Midbrain (tissue), 1 donor: ENCODE data around the gene WWC1.

ENCODE experiments used
- DNase-seq: peaks from one replicate; lab custom pipeline; 2025; lab: John Stamatoyannopoulos, UW

Gene WWC1

DNA sequence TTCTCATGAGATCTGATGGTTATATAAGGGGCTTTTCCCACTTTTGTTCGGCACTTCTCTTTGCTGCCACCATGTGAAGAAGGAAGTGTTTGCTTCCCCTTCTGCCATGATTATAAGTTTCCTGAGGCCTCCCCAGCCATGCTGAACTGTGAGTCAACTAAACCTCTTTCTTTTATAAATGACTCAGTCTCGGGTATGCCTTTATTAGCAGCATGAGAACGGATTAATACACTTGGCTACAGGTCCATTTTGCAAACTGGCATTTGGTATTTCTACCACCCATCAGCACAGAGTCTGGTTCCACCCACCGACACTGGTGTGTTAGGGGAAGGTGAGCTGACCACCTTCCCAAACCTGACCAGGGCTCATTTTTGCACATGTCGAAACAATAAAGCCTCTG is 146.9 kb downstream of the WWC1 start:
- no peak for DNase-seq

DNA sequence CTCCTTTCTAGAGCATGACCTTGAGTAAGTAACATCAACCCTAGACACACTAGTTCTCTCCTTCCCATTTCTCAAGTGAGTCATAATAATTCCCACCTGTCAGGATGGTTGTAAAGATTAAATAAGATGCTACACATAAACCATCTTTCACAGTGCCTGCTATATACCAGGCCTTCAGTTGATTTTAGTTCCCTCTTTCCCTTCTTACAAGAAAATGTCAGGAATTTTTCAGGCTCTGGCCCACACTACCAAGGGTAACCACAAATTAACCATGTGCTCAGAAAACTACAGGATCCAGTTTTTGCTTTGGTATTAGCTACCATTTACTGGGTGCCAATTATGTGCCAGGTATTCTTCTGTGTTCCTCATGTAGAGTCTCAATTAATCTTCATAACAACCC is 152.1 kb downstream of the WWC1 start:
- no peak for DNase-seq

DNA sequence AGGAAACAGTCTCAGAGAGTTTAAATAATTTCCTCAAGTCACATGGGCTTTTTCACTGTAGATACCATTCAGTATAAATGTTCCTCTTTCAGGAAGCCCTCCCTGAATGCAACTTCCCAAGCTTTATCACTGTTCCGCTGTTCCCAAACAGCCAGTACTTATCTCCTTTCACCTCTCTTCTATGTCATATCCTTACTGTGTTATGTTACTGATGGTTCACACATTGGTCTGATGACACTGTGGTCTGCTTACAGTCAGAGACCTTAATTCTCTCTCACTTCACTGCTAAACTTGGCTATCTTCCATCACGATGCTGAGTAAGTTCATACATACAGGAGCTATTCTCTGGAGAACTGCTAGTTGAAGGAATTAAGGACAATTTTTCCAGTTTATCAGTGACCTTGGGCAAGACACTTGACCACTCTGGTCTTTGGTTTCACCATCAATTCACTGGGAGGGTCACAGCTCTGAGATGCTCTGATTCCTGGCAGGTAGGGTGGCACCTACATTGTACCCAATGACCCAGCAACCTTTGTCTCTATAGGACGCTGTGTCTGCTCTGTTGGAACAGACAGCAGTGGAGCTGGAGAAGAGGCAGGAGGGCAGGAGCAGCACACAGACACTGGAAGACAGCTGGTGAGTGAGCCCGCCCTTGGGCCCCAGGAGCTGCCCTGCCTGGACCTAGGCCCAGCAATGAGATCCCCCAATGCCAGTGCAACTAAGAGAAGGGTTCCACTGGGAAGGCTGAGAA is 152.7 kb downstream of the WWC1 start:
- DNase-seq, result no peak

DNA sequence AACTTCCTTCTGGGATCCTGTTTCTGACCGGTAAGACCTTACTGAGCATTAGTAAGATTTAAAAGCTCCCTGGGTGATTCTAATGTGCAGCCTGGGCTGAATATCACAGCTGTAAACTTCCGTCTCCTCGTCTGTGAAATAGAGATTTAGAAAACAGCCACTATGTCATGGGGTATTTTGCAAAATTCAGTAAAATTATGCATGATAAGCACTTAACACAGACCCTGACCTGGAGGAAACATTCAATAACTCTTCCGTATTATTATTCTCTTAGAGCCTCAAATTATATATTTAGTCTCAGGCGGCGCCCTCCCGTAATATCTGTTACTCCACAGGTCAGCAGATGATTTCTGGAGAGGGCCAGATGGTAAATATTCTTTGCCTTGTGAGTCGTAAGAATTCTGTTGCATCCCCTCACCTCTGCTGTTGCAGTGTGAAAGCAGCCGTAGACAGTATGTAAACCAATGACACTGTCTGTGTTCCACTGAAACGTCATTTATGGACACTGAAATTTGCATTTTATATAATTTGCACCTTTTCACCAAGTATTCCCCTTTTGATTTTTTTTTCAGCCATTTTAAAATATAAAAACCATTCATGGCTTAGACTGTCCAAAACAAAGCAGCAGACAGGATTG is 155.7 kb downstream of the WWC1 start:
- no peak for DNase-seq

DNA sequence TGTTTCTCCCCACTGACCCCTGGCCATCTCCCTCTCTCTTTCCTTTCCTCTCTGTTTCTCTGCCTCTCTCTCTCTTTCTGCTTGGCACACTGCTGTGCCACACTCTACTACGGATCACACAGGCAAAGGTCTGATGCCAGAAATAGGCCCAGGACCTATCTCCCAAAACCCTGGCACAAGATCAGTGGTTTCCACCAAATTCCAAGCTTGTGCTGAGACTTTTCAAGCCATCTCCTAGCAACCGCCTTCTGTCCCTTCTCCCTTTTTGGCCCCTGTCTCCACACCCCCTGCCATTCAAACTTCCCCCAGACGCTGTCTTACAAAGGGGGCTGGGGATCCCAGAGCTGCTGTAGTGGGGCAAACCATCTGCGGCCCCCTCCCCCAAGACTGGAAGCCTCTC is 156.4 kb downstream of the WWC1 start:
- DNase-seq, result no peak

DNA sequence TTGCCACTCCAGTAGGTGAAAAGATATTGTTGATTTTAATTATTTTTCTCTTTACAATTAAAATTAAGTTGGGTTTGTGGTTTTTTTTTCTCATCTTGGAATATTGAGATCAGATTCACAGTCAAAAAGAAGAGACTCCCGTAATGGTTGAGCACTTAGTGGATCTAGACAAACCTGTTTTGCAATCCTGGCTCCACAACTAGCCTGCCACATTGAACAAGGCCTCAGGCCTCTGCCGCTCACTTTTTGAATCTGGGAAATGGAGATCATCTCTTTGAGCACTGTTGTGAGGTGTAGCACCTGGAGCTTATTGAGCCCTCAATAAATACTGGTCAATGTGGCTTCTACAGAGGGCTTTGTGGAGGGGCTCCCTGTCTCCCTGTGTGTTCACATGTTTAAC is 157.7 kb downstream of the WWC1 start:
- no peak for DNase-seq

DNA sequence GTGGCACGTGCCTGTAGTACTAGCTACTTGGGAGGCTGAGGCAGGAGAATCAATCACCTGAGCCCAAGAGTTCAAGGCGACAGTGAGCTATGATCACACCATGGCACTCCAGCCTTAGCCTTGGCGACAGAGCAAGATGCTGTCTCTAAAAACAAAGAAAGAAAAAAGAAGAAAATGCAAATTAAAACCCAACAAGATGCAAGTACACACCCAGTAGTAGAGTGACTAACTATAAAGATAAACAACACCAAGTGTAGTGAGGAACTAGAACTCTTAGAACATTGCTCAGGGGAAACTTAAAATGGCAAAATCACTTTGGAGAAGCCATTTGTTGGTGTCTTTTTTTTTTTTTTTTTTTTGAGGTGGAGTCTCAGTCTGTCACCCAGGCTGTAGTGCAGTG is 160.1 kb downstream of the WWC1 start:
- no peak for DNase-seq

DNA sequence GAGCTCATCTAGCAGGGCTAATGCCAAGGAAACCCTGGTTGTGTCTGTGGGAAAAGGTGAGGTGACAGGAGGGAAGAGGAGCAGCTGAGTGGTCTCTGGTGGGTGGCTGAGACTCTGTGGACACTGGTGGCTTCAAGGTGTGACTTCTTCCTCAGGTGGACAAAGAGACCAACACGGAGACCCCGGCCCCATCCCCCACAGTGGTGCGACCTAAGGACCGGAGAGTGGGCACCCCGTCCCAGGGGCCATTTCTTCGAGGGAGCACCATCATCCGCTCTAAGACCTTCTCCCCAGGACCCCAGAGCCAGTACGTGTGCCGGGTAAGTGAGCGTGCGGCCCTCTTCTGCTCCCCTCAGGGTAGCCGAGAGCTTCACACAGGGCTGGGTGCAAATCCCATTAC is 163.8 kb downstream of the WWC1 start:
- no peak for DNase-seq

DNA sequence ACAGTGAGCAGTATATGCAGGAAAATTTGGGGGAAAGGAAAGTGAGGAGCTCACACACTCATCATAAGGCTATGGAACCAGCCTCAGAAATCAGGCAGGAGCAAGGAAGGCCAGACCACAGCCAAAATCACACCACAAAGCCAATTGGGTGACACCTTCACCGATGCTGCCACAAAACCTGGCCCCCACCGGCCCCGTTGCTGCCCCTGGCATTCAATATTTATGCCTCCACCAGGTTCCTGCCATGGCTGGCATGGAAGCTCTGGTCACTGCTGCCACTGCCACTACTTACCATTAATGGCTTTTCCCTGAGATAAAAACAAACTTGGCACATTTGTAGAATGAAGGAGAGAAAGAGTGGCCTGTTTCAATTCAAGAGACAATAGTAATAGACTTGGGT is 166.1 kb downstream of the WWC1 start:
- DNase-seq, result no peak

DNA sequence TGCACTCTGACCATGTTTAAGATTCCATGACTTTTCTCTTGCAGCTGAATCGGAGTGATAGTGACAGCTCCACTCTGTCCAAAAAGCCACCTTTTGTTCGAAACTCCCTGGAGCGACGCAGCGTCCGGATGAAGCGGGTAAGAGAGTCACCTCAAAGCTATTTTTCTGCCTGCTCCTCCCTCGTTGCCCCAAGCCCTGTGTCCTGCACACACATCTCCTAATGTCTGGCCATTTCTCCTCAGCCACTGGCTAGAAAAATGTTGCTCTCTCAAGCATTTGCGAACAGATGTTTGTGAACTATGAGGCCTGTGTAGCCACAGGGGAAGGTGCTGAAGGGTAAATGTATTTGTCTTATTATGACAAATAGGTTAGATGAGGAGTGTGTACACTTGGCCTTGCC is 169.2 kb downstream of the WWC1 start:
- DNase-seq, result no peak

DNA sequence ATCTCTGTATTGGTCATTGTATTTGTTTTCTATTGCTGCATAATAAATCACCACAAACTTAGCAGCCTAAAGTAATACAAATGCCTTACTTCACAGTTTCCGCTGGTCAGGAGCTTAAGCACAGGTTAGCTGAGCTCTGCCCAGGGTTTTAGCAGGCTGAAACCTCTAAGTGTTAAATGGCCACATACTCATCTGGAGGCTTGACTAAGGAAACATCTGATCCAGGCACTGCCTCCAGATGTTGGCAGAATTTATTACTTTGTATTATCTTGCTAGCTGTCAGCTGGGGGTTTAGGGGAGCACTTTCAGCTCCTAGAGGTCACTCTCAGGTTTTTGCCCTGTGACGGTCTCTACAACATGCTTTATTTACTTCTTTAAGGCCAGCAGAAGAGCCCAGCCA is 171.6 kb downstream of the WWC1 start:
- DNase-seq, result no peak

DNA sequence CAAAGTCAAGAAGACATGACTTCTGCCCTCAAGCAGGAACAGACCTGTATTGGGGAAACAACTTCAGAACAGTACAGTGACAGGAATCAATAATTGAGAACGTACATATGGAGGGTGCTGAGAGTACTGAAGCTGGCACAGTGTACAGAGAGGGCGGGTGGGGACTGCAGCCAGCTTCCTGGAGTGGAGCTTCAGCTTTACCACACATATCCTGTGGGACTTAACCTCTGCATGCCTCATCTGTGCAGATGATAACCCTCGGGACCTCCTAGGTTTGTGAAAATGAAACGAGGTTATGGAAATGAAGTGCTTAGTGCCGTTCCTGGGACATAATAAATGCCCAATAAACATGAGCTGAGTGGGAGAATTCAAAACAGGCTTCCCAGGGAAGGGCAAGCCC is 172.8 kb downstream of the WWC1 start:
- DNase-seq, result no peak

DNA sequence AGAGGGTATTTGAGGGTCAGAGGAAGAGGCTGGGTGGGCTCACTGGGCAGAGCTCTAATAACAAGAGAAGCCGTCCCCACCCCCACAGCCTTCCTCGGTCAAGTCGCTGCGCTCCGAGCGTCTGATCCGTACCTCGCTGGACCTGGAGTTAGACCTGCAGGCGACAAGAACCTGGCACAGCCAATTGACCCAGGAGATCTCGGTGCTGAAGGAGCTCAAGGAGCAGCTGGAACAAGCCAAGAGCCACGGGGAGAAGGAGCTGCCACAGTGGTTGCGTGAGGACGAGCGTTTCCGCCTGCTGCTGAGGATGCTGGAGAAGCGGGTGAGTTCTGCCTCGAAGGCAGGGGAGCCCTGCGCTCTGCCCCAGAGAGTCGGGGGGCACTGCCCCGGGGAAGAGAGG is 173.2 kb downstream of the WWC1 start:
- no peak for DNase-seq

DNA sequence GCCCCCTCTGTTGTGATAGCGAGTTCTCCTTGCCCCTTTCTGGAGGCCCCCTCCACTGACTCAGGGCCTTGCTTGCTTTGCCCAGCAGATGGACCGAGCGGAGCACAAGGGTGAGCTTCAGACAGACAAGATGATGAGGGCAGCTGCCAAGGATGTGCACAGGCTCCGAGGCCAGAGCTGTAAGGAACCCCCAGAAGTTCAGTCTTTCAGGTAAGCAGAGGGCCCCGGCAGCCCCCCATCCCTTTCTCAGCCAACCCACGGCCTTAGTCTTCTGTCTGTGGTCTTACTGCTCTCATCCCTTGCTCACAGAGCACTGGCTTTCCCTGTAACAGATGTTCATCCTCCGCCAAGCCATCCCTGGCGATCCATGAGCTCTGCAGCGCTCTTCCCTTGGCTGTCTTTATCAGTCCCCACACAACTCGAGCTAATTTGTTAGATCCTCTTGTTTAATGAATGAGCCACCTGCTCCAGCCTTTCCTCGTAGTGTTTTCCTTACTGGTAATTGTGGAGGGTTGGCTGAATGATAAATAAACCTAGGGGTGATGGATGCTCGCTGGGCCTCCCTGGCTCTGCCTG is 176.4 kb downstream of the WWC1 start:
- no peak for DNase-seq

DNA sequence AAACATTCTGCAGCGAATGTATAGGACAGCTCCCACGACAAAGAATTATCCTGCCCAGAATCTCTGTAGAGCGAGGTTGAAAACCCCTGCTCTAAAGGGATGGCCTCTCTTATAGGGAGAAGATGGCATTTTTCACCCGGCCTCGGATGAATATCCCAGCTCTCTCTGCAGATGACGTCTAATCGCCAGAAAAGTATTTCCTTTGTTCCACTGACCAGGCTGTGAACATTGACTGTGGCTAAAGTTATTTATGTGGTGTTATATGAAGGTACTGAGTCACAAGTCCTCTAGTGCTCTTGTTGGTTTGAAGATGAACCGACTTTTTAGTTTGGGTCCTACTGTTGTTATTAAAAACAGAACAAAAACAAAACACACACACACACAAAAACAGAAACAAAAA is 177.4 kb downstream of the WWC1 start:
- DNase-seq, result no peak

DNA sequence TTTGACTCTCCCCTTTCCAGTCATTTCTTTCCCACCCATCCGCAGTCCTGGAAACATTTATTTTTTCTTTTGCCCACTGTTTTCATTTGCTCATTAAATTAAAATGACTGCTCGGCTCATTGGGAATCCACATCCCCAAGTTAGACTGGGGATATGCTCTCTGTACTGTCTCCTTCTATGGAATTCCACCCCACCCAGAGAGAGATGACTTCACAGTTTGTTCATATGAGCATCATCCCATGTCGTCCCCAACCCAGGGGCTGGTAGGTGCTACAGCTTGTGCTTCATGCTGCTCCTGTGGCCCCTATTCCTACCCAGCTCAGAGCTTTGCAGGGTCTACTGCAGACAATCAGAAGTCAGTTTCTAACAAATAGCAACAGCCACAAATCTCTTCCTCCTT is 178.4 kb downstream of the WWC1 start:
- DNase-seq, result no peak

DNA sequence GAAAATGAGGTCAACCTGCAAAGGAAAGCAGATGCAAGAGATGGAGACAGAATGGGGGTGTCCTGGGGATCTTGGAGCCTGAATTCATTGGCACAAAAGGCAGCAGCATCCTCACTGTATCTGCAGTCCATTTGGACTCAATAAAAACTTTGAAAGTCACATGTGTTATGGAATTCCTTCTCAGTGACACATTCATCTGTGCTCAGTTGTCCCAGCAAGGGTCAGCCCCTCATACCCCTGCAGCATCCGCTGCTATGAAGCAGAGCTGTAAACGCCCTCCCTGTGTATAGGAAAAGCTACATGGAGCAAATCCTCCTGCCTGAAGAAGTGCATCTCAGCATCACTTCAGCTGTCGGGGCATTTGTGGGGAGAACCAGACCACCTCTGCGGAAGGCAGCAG is 180.3 kb downstream of the WWC1 start:
- DNase-seq, result no peak

DNA sequence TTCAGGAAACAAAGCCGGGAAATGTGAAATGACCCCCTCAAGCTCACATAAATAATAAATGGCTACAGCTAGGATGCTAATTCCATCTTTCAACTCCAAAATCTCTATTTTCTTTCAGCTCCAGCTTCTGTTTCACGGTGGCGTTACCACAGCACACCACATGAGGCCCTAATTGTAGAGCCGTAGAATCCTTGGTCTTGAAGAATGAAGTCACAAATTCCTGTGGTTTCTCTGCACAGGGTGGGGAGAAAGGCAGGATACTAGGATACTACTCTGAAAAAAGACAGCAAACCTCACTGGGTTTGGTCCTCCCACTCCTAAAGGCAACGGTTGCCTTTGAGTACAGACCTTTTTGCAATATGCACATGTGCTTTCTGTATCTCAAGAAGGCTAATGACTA is 180.9 kb downstream of the WWC1 start:
- DNase-seq, result no peak

DNA sequence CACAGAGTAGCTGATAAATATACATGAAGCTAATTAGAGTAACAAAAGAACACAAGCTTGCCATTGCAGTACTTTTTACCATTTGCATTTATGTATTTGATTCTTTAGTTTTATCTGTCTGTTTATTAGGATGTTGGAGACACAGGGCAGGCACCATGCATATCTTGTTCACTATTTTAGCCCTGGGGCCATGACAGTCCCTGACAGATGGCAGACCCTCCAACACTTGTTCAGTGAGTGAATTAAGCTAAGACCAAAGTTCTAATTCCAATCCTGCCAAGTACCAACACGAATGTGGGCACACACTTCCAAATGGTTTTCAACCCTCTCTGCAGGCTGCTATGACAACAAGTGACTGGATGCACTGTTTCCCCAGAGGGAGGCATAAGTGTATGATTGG is 182.9 kb downstream of the WWC1 start:
- DNase-seq, result no peak

DNA sequence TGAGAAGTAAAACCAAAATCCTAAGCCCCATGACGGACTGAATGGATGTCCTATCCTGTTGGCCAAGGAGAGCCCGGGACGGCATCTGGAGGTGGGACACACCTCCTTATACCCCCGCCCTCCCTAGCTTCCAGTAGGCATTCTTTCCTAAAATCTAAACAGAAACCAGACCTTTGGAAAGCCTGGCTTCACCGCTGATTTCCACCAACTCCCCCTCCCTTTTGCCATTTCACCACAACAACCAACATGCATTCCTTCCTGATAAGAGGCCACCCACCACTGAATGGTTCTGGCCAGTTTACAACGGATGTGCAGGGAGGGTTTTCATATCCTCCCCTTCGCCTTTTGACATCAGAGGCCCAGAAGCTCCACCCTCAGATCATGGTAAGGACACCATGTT is 185.6 kb downstream of the WWC1 start:
- DNase-seq, result no peak

DNA sequence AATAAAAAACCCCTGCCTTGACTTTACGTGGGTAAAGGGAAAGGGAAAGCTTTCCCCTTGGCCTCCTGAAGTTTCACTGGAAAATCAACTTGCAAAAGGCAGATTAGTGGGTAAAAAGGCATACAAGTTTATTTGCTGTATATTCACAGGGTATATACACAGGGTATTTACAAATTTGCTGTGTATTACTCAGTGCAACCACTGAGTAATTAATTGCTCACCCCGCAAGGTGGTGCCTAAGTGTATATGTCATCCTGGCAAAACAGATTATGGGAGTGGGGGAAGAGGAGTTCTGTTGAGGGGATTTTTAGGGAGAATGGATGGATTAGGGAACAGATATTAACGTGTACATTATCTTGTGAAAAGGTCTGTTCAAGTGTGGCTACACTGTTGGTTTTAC is 187.7 kb downstream of the WWC1 start:
- DNase-seq, result no peak

DNA sequence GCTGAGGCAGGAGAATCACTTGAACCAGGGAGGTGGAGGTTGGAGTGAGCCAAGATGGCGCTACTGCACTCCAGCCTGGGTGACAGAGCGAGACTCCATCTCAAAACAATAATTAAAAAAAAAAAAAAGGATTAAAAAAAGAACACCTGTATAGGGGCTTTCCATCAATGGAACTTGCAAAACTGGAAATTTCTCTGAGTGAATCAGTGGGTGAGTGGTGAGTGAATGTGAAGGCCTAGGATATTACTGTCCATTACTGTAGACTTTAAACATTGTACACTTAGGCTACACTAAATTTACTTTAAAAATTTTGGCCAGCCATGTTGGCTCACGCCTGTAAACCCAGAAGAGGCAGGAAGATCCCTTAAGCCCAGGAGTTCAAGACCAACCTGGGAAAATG is 189.2 kb downstream of the WWC1 start:
- DNase-seq, result no peak

DNA sequence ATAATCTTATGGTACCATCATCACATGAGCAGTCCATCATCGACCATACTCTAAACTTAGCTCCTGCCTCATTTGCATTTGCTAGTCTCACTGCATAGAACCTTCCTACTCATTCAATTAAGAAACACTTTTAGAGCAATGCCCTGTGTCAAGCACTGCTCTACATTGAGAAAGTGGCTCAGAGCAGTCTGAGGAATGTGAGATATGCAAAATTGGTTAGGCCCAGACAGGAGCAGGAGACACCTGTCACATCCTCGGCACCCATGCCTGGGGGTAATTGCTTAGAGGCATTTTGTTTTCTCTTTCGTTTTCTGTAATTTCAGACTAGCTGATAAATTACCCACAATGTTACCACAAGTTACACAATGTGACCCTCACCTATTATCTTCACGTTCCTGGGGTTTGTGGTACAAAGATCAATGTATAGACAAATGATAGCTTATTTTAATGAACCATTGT is 189.9 kb downstream of the WWC1 start:
- DNase-seq, result no peak

DNA sequence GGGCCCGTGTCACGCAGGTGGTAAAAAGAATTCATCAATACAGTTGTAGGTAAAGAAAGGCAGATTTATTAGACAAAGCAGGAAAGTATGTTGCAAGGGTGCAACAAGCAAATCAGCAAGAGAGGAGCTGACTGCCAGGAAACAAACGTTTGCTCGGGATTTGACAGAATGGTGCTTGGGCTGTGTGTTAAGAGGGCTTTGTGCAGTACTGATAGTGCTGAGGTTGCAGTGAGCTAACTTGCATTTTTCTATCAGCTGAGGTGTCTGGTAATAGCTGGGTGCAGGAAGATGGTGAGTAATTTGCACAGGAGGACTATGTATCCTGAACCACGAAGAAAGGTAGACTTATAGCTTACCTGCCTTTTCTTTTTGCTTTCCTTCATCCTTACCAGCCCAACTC is 190.9 kb downstream of the WWC1 start:
- no peak for DNase-seq
